H9 (cell line): ENCODE results near the gene SLC24A1. TPM values are rescaled to one million over a fixed set of nuclear protein-coding genes. Genes with fewer than 3 reads are reported as not detected.

Experiments used
- DNase-seq: peaks from one replicate; pipeline ENCODE4 v3.0.0-alpha.2; 2017
- H2AFZ ChIP-seq: one replicate; pipeline ENCODE4 v1.6.1; 2013; ENCODE audit warnings: mild to moderate bottlenecking, low read length, control low read depth, moderate library complexity
- H2AK5ac ChIP-seq: 2 replicates; pipeline ENCODE4 v1.6.1; 2013; ENCODE audit warnings: low read length, control low read depth, mixed read lengths; ENCODE audit not compliant: insufficient read length
- H2BK120ac ChIP-seq: one replicate; pipeline ENCODE4 v1.6.1; 2013; ENCODE audit warnings: low read depth, mild to moderate bottlenecking, low read length, control low read depth, inconsistent platforms; ENCODE audit not compliant: poor library complexity, severe bottlenecking
- H2BK12ac ChIP-seq: 2 replicates; pipeline ENCODE4 v1.6.1; 2013; ENCODE audit warnings: low read length, control low read depth, mixed read lengths, low read depth; ENCODE audit not compliant: insufficient read length
- H2BK15ac ChIP-seq: 2 replicates; pipeline ENCODE4 v1.6.1; 2013; ENCODE audit warnings: low read depth, low read length, control low read depth
- H2BK20ac ChIP-seq: one replicate; pipeline ENCODE4 v1.6.1; 2013; ENCODE audit warnings: low read depth, mild to moderate bottlenecking, low read length, control low read depth, inconsistent platforms; ENCODE audit not compliant: poor library complexity, severe bottlenecking
- H2BK5ac ChIP-seq: 2 replicates; pipeline ENCODE4 v1.6.1; 2013; ENCODE audit warnings: low read length, control low read depth, mixed read lengths; ENCODE audit not compliant: insufficient read length
- H3K14ac ChIP-seq: 2 replicates; pipeline ENCODE4 v1.6.1; 2013; ENCODE audit warnings: low read length, control low read depth; ENCODE audit not compliant: insufficient read depth
- H3K18ac ChIP-seq: 2 replicates; pipeline ENCODE4 v1.6.1; 2013; ENCODE audit warnings: low read depth, mild to moderate bottlenecking, mixed read lengths, low read length, control low read depth; ENCODE audit not compliant: insufficient read length
- H3K23ac ChIP-seq: 2 replicates; pipeline ENCODE4 v1.6.1; 2013; ENCODE audit warnings: low read length, control low read depth, mixed read lengths, low read depth; ENCODE audit not compliant: insufficient read length
- H3K23me2 ChIP-seq: 2 replicates; pipeline ENCODE4 v1.6.1; 2013; ENCODE audit warnings: low read depth, mild to moderate bottlenecking, mixed read lengths, low read length, control low read depth; ENCODE audit not compliant: insufficient read length, poor library complexity, severe bottlenecking
- H3K27ac ChIP-seq: 2 replicates; pipeline ENCODE4 v1.5.1; 2013; ENCODE audit warnings: low read length, control low read depth, mixed read lengths, low read depth; ENCODE audit not compliant: insufficient read length
- H3K27me3 ChIP-seq: 2 replicates; pipeline ENCODE4 v1.6.1; 2013; ENCODE audit warnings: low read length, control low read depth, inconsistent platforms; ENCODE audit not compliant: insufficient read depth
- H3K4ac ChIP-seq: 2 replicates; pipeline ENCODE4 v1.6.1; 2013; ENCODE audit warnings: low read depth, mild to moderate bottlenecking, control low read depth, inconsistent platforms, low read length, moderate library complexity
- H3K4me1 ChIP-seq: 2 replicates; pipeline ENCODE4 v1.6.1; 2013; ENCODE audit warnings: low read length, control low read depth, inconsistent platforms; ENCODE audit not compliant: insufficient read depth
- H3K4me2 ChIP-seq: 2 replicates; pipeline ENCODE4 v1.6.1; 2013; ENCODE audit warnings: low read length, control low read depth, mixed read lengths; ENCODE audit not compliant: insufficient read length, insufficient read depth
- H3K56ac ChIP-seq: 2 replicates; pipeline ENCODE4 v1.6.1; 2013; ENCODE audit warnings: low read depth, mild to moderate bottlenecking, mixed read lengths, low read length, control low read depth; ENCODE audit not compliant: insufficient read length
- H3K79me1 ChIP-seq: 2 replicates; pipeline ENCODE4 v1.6.1; 2013; ENCODE audit warnings: low read depth, mild to moderate bottlenecking, moderate library complexity, low read length, control low read depth, inconsistent platforms; ENCODE audit not compliant: insufficient read depth, poor library complexity, severe bottlenecking
- H3K79me2 ChIP-seq: 2 replicates; pipeline ENCODE4 v1.6.1; 2013; ENCODE audit warnings: low read length, control low read depth, inconsistent platforms; ENCODE audit not compliant: insufficient read depth
- H3K9ac ChIP-seq: 2 replicates; pipeline ENCODE4 v1.6.1; 2013; ENCODE audit warnings: low read length, control low read depth, mixed read lengths; ENCODE audit not compliant: insufficient read length; ENCODE audit errors: extremely low read depth
- H3K9me3 ChIP-seq: one replicate; pipeline ENCODE4 v1.6.1; 2013; ENCODE audit warnings: low read depth, low read length, inconsistent platforms; ENCODE audit not compliant: control insufficient read depth
- H3T11ph ChIP-seq: one replicate; pipeline ENCODE4 v1.6.1; 2013; ENCODE audit warnings: mild to moderate bottlenecking, low read length, control low read depth, inconsistent platforms
- H4K20me1 ChIP-seq: one replicate; pipeline ENCODE4 v1.6.1; 2013; ENCODE audit not compliant: control insufficient read depth, insufficient read length, insufficient read depth
- H4K5ac ChIP-seq: 2 replicates; pipeline ENCODE4 v1.6.1; 2013; ENCODE audit warnings: low read depth, mild to moderate bottlenecking, mixed read lengths, low read length, control low read depth; ENCODE audit not compliant: insufficient read length
- H4K8ac ChIP-seq: replicated peaks from 2 replicates; pipeline ENCODE4 v1.6.1; 2013; ENCODE audit warnings: low read length, control low read depth, mixed read lengths, low read depth; ENCODE audit not compliant: insufficient read length
- H4K91ac ChIP-seq: 2 replicates; pipeline ENCODE4 v1.6.1; 2013; ENCODE audit warnings: low read depth, mild to moderate bottlenecking, moderate library complexity, mixed read lengths, low read length, control low read depth; ENCODE audit not compliant: insufficient read length
- H3K27ac Mint-ChIP-seq, 3 experiments: 2 replicates in 2 of 3; 3 replicates in 1 of 3; pipeline ENCODE4 v1.8.0; 2020 to 2021; ENCODE audit warnings: mixed read lengths in 3 of 3, mild to moderate bottlenecking in 1 of 3, moderate library complexity in 1 of 3
- H3K27me3 Mint-ChIP-seq: 2 replicates; pipeline ENCODE4 v1.8.0; 2021; ENCODE audit warnings: low read depth, mild to moderate bottlenecking, moderate library complexity, mixed read lengths
- H3K36me3 Mint-ChIP-seq, 3 experiments: 2 replicates in 2 of 3; 3 replicates in 1 of 3; pipeline ENCODE4 v1.8.0; 2020 to 2021; ENCODE audit warnings: low read depth in 3 of 3, mixed read lengths in 3 of 3; ENCODE audit not compliant: insufficient read depth in 1 of 3
- H3K4me1 Mint-ChIP-seq, 2 experiments: 2 replicates each; pipeline ENCODE4 v1.8.0; 2020; ENCODE audit warnings: mixed read lengths in 2 of 2
- H3K4me3 Mint-ChIP-seq, 2 experiments: 2 replicates in 1 of 2; 3 replicates in 1 of 2; pipeline ENCODE4 v1.8.0; 2020 to 2021; ENCODE audit warnings: mild to moderate bottlenecking in 2 of 2, mixed read lengths in 2 of 2, moderate library complexity in 1 of 2
- H3K9me3 Mint-ChIP-seq, 2 experiments: 2 replicates in 1 of 2; 3 replicates in 1 of 2; pipeline ENCODE4 v1.8.0; 2020; ENCODE audit warnings: mild to moderate bottlenecking in 2 of 2, mixed read lengths in 2 of 2, moderate library complexity in 1 of 2
- WGBS: extraction: QIAGEN DNeasy Blood & Tissue Kit; methylation state at CpG from one replicate; pipeline ENCODE4 v1.1.7; 2013; ENCODE audit warnings: missing lambda C conversion rate, low lambda C conversion rate, mixed read lengths; ENCODE audit not compliant: insufficient read length; ENCODE audit errors: extremely low coverage; 5-methylcytosine and 5-hydroxymethylcytosine counted together
- long read RNA-seq: library from polyadenylated mRNA; unstranded; transcript quantifications from one replicate; pipeline ENCODE4 v2.0.0, GENCODE V29; 2020
- total RNA-seq: library from RNA; stranded (reverse); gene quantifications from 2 replicates; pipeline ENCODE4 v1.2.1, GENCODE V29; 2021
- TF ChIP-seq, protein P1 (sequence below): fragments of 200-600 bp; sonication (generic); conservative IDR thresholded peaks from 3 replicates; pipeline ENCODE4 v1.8.0; 2021; ENCODE audit warnings: antibody characterized with exemption, mild to moderate bottlenecking

Gene SLC24A1
- 8.6 TPM in 2 replicates for total RNA-seq
- long read RNA-seq, partial matches to known transcripts: 0 of 3 reads
- long read RNA-seq, other reads (novel, unspliced or antisense): 3 of 3 reads

GRCh38 chr15:65621638-65622037 lies at the start of gene SLC24A1:
Gene SLC24A1, plus strand, starts transcription at chr15:65621938. Its CDS starts 2,143 bp downstream, at chr15:65624081.
- Histone ChIP-seq H3K4ac (no peak within 1 kb of the TSS), H3K79me1 (no peaks in the 10 kb centered on the region), H3K23ac (no peak within 1 kb of the TSS), H3K23me2 (no peaks in the 10 kb centered on the region), H4K20me1 (no peaks in the 10 kb centered on the region), H2BK5ac (no peak within 1 kb of the TSS), H4K8ac (no peak within 1 kb of the TSS), H2AK5ac (no peak within 1 kb of the TSS), H3K14ac (no peak within 1 kb of the TSS), H3K27ac (no peak within 1 kb of the TSS), H3K79me2 (no peaks in the 10 kb centered on the region), H3K27me3 (no peaks in the 10 kb centered on the region), H2BK120ac (no peak within 1 kb of the TSS), H3K4me1 (peaks cover 6% of the 10 kb centered on the region; the same call in 1 of the 2 replicates), H4K5ac (no peak within 1 kb of the TSS), H2BK12ac (no peak within 1 kb of the TSS), H3K9me3 (no peaks in the 10 kb centered on the region), H3K18ac (no peak within 1 kb of the TSS), H3T11ph (no peak within 1 kb of the TSS), H2BK20ac (no peak within 1 kb of the TSS), H2BK15ac (no peak within 1 kb of the TSS), H4K91ac (no peak within 1 kb of the TSS), H2AFZ (no peak within 1 kb of the TSS), H3K56ac (no peak within 1 kb of the TSS), H3K9ac (no peak within 1 kb of the TSS), H3K4me2 (no peak within 1 kb of the TSS)
- no peak for DNase-seq
- no peak within 1 kb of the TSS; a peak in 1 of 7 replicates for H3K27ac Mint-ChIP-seq
- WGBS: no CpG with 5 or more reads among the region's 6 CpGs
- H3K27me3 Mint-ChIP-seq: no peaks in the 10 kb centered on the region
- H3K9me3 Mint-ChIP-seq: no peaks in the 10 kb centered on the region
- H3K36me3 Mint-ChIP-seq: peaks cover 0 to 5% (median 0%) of the 10 kb centered on the region in 3 experiments; a peak in 2 of 7 replicates
- TF ChIP-seq, protein P1, sequence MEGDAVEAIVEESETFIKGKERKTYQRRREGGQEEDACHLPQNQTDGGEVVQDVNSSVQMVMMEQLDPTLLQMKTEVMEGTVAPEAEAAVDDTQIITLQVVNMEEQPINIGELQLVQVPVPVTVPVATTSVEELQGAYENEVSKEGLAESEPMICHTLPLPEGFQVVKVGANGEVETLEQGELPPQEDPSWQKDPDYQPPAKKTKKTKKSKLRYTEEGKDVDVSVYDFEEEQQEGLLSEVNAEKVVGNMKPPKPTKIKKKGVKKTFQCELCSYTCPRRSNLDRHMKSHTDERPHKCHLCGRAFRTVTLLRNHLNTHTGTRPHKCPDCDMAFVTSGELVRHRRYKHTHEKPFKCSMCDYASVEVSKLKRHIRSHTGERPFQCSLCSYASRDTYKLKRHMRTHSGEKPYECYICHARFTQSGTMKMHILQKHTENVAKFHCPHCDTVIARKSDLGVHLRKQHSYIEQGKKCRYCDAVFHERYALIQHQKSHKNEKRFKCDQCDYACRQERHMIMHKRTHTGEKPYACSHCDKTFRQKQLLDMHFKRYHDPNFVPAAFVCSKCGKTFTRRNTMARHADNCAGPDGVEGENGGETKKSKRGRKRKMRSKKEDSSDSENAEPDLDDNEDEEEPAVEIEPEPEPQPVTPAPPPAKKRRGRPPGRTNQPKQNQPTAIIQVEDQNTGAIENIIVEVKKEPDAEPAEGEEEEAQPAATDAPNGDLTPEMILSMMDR: no peak
- peaks cover 10 to 13% of the 10 kb centered on the region in 2 experiments for H3K4me1 Mint-ChIP-seq
- no peak within 1 kb of the TSS for H3K4me3 Mint-ChIP-seq
